ENCODE measurements around the gene KRT34. TPM values are rescaled to one million over a fixed set of nuclear protein-coding genes. Genes with fewer than 3 reads are reported as not detected.
"Not testable (repeated sequence)": the region's sequence is repeated elsewhere in the genome, so short reads cannot be mapped to it uniquely, and the experiment has no call there.

The KRT34 gene
- total RNA-seq, 1 donor from 2014 or later: not detected

DNA sequence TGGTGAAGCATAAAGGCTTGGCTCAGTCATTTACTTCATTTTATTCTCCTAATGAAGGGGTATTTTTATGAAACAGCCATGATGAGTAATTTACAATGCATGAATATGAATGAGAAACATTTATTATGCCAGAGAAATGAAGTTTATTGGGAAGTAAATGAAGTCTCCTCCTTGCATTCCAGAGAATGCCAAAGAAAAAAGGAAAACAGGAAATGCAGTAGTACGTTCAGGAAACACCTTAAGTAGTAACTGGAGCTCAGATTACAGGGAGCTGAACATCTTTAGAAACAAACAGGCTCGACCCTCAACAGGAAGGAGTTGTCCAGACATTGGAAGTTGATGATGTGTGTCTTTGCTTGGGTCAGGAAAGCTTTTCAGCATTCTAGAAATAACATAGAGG lies 4.6 kb downstream of the KRT34 start:
- DNase-seq (ENCODE audit: low spot score): no peak
- intact Hi-C loops (cut with DNase I): no loop called here

DNA sequence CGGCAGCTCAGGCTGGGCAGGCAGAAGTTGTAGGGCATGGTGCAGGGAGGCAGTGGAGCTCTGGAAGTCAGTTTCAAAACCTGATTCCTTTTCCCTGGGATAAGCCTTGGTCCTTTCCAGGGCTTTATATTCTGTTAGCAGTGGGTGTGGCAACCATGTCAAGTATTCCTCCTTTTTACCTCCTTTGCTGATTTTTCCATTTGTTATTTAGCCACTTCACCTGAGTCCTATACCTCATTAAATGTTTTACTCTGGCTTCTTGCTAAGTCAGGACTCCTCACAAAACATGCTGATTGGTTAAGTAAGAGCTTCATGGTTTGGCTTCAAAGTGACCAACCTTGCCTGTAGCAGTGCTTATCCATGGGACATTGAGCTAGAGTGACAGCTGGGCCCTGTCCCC lies 12.4 kb downstream of the KRT34 start, which contains the start of gene KRT33B:
KRT33B (minus strand) TSS at position 101 of the 400 bp plus-strand sequence; CDS start at position 38, 63 bp downstream.
- intact Hi-C loops (cut with DNase I): no loop called here
- no peak for DNase-seq (ENCODE audit: low spot score)

DNA sequence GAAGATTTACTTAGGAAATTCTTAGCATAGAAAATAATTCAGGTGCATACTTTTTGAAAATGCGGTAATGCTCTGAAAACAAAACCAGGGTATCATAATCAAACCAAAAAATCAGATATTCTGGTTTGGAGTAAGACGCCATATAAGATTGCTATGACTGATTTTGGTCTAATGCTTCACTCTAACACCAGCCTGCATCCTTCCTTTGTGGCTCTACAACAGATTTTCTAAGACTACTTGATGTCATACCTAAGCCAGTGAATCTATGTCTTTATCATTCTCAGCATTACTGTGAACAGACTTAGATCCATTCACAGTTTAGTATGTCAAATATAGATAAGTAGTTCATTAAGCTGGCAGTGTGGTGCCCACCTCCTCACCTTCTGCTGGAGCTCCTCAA lies 13.1 kb downstream of the KRT34 start:
- DNase-seq (ENCODE audit: low spot score): no peak
- intact Hi-C loops (cut with DNase I): no loop called here

DNA sequence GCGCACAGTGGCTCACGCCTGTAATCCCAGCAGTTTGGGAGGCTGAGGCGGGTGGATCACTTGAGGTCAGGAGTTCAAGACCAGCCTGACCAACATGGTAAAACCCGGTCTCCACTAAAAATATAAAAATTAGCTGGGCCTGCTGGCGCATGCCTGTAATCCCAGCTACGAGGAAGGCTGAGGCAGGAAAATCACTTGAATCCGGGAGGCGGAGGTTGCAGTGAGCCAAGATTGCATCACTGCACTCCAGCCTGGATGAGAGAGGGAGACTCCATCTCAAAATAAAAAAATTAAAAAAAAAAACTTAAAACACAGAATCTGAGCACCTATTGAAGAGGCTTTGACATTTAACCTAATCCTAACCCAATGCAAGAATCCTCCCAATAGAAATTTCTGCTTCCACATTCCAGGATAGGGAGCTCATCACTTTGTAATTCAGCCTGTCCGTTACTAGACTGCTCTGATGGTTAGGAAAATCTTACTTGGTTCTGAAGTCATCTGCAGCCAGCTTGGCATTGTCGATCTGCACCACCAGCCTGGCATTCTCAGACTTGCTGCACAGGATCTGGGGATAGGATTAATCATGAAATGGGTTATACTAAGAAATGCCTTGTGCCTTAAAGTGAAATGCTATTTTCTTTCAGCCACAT lies 14.6 kb downstream of the KRT34 start:
- no peak for DNase-seq (ENCODE audit: low spot score)
- intact Hi-C loops (cut with DNase I): no loop called here

DNA sequence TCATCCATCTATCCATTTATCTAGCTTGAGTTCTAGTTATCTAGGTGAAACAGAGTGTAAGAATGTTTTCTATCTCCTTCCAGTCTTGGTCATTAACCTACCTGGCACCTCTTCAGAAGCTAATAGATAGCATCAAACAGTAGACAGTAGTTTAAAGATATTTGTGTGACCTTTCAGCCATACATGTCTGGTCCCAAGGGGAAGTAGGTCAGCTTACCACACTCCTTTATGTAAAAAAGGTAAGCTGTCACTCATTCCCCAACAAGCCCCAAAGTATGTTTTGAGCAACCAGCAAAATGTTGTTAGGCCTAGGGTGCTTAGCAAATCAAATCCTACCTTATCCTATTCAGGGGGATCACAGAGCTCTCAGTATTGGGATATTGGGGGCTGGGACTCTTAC lies 16.0 kb downstream of the KRT34 start:
- DNase-seq (ENCODE audit: low spot score): no peak
- intact Hi-C loops (cut with DNase I): no loop called here

DNA sequence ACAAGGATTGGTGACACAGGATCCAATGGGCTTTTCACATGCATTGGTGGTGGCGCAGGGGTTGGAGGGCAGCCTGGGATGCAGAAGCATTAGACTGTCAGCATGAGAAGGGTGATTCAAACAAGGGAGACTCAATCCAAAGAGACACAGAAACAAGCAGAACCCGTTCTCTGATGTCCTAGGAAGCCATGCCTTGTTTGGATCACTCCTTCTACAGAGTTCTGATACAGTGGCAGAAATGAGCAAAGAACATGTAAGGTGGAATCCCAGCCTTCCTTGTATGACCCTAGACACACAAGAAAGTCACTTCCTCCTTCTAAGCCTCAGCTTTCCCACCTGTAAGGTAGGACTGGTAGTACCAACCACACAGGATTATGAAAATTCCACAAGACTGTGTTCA lies 18.2 kb downstream of the KRT34 start:
- DNase-seq (ENCODE audit: low spot score): no peak
- intact Hi-C loops (cut with DNase I): no loop called here

DNA sequence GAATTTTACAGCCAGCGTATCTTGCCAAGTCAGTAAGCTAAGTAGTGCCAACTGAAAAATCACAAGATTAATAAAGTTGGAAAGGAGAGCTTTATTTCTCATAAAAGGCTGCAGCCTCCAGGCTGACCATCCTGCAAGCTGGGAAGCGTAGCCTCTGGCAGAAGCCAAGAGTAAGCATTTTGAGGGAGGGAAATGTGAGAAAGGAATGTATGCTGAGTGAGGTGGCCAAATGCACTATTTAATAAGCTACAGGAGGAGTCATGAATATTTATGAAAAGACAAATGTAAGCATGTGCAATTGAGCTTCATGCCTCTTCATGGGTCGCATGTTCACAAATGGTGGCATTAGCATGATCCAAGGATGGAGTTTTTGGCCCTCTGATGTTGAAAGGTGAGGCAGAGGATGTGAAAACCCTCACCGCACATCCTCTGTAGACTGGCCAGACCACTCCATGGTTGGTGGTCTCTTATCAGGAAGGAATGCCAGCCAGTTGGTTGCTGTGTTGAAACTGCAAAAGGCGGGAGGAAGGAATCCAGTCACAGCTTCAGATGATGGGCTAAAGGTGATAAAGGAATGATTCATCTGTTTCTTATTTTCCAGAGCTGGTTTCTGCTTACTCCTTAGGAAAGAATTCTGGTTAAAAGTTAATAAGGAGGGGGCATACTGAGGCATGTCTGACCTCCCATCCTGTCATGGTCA lies 21.7 kb downstream of the KRT34 start:
- DNase-seq (ENCODE audit: low spot score): no peak
- intact Hi-C loops (cut with DNase I): no loop called here

DNA sequence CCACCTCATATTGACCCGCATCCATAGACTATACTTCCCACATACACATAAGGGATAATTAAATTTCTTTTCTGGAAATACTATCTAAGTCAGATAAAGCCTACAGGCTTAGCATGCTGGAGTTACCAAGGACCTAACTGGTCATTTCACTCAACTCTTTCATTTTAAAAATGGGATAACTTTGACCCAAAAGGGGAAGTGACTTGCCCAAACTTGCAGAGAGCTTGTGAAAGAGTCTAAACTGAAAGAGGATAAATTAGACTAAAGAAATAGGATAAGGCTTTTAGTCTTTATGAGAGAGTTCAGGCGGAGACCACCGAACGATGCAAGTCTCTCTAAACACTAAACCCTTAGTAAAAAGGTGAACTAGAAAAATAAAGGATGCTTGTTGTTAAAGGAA lies 27.6 kb downstream of the KRT34 start:
- intact Hi-C loops (cut with DNase I): no loop called here
- DNase-seq (ENCODE audit: low spot score): no peak

DNA sequence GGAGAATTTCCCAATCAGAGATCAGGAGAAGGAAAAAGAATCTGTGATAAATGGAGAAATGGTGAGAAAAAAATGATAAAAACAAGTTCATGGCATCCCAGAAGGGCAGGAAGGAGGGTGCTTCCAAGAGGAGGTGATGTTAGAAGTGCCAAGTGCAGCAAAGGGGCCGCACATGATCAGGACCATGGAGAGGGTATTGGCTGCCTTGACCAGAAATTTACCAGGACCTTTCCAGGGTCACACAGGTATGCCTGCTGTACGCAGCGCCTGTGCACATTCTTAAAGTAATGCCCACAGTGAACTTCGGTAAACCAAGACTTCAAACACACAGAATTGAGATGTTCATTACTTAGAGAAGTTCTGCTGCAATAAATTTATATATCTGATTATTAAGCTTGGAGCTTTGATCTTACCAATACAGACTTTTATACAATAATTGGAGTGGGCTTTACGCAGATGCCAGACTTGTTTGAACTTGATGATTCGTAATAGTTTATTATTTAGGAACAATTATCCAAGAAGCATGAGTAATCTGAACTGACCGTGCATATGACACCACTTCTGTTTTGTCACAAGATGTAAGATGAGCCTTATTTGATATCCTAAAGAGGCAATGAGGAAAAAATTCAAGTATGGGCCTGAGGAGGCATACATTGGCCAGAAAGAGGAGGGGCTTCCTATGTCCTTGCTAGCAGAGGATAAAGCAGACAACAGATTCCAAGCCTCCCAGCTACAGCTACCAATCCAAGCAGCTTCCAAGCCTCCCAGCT lies 29.3 kb downstream of the KRT34 start:
- intact Hi-C loops (cut with DNase I): no loop called here
- DNase-seq (ENCODE audit: low spot score): no peak

DNA sequence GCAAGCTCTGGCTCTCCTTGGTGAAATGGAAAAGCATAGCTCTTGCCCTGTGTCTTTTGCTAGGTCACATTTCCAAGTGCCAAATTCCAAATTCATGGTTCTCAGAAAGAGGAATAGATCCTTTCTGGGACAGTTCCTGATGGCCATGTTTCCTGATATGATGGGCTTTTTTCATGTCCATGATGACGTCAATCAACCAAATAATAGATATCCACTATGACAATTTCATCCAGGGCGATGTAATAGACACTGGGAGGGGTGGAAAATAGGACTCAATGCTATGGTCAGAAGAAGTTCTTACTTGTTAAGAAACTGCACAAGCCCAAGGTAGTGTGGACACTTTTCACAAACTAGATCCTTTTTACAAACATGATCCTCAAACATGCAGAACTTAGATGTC lies 30.9 kb downstream of the KRT34 start:
- DNase-seq (ENCODE audit: low spot score): no peak
- intact Hi-C loops (cut with DNase I): no loop called here

DNA sequence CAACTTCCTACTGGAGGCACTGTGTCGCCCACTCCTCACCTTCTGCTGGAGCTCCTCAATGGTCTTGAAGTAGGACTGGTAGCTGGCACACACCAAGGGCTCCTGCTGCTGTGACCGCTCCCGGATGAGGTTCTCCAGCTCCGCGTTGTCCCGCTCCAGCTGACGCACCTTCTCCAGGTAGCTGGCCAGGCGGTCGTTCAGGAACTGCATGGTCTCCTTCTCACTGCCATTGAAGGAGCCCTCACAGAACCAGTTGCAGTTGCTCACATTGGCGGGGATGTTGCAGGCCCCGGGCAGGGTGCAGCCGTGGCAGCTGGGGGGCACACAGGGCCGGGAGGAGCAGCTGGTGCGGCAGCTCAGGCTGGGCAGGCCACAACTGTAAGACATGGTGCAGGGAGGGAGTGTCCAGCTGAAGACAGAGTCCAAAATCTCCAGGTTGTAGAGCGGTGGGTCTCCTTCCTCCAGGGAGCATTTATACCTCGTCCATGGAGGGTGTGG lies 31.7 kb downstream of the KRT34 start, which contains the start of gene KRT33A:
KRT33A (minus strand) TSS at position 448 of the 498 bp plus-strand sequence; CDS start at position 387, 61 bp downstream.
- intact Hi-C loops (cut with DNase I); DNase-seq (ENCODE audit: low spot score): not testable (repeated sequence)

DNA sequence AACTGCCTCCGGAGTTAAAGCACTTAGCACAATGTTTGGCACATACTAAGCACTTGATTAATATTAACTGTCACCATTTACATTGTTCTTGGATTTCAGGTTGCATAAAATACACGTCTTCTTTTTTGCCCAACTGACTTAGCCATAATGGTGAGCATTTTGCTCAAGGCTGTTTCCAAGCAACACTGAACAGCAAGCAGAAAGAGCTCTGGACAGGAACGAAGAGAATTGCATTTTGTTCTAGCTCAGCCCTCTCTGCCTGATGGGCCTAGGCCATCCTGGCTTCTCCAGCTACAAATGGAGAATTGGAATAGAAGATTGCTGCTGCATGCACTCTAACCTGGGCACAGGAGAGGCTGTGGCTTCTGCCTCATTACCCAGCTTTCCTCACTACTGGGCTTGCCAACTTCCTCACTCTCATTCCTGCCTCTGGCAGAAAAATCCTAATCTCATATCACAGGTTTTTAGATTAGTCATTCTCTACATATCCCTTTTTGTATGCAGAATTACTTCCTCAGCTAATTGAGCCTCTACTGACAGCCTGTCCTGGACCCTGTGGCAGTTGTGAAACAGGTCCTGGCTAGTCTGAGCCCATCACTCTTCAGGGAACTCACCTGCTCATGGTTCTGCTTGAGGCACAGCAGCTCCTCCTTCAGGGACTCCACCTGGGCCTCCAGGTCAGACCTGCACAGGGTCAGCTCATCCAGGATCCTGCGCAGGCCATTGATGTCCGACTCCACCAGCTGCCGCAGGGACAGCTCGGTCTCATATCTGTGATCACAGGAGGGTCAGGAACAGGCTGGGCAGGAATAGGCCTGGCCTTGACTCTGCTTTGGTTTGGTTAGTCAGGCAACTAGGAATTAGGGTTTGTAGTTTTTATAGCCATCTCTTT lies 34.0 kb downstream of the KRT34 start:
- no peak for DNase-seq (ENCODE audit: low spot score)
- intact Hi-C loops (cut with DNase I): no loop called here

DNA sequence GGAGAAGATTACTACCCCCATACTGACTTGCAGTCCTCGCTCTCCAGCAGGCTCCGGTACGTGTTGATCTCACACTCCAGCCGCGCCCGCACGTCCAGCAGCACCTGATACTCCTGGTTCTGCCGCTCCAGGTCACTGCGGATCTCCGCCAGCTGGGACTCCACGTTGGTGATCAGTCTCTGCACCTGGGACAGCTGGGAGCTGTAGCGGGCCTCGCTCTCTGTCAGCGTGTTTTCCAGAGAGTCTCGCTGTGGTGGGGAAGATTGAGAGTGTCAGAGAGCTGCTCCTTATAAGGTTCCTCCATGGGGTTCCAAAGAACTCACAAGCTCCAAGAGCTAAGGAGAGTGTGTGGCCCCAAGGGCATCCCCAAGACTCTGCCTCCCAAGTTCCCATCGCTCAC lies 35.7 kb downstream of the KRT34 start:
- intact Hi-C loops (cut with DNase I); DNase-seq (ENCODE audit: low spot score): not testable (repeated sequence)

DNA sequence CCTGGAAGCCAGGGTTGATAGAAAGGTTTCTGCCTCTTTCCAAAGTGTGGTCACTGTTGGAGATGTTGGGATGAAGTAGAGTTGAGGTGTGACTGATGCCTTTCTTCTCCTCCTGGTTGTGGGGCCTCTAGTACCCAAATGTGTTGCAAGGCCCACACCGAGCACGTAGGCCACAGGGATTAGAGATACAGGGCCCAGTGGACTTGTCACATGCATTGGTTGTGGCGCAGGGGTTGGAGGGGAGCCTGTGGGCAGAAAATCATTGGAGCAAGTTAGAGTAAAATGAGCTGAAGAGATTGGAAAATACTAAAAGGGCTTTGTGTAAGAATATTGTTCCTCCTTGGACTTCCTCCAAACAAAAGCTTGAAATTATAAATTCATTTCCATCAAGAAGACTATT lies 36.1 kb downstream of the KRT34 start:
- no peak for DNase-seq (ENCODE audit: low spot score)
- intact Hi-C loops (cut with DNase I): no loop called here

DNA sequence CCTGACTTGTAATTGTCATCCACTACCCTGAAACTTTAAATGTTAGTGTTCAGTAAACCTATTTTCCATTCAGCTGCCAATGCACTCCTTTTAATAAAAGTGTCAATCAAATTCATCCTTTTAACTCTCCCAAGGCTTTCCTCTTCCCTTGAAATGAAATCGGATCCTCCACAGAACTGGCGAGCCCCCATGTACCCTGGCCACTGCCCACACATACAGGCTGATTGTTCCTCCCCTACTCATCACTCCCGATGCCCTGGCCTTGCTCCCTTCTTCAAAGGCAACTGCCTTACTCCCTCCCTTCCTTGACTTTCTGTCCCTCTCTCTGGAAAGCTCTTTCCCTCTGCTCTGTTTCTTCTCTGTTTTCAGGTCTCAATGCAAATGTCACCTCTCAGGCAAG lies 39.1 kb downstream of the KRT34 start:
- DNase-seq (ENCODE audit: low spot score): no peak

DNA sequence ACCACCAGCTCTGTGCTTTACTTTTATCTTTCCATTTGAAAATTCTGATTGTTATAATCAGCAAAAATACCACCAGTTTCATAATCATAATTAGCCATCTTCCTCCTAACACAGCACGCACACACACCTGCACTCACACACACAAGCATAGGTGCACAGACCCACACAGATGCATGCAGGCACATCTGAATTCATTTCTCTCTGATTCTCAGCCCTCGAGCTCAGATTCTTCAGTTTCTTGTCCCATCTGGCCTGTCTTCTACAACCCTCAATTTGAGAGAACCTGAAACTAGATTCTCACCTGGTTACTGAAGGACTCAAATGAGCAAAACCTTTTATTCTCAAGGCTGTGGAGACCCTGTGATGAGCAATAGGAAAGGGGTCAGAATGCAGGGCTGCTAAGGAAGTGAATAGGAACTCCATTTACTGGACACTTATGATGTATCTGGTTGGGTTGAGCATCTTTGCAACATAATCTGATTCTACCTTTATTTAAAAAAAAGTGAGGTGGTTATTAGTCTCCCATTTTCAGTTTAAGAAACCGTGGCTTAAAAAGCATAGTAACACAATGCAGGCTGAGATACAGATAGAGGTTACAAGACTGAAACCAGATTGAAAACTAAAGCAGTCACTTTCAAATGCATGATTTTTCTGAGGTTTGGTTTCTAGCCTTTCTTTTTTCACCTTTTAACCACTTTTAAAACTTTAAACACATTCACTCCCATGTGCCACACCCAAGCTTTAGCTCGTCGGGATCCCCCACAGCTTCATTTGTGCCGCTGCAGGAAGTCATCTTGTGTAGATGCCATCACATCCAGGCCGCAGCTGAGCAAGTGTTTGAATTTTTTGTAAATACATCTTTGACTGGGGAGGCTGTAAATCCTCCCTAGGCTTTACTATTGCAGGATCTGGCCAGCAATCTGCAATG lies 40.9 kb downstream of the KRT34 start:
- intact Hi-C loops (cut with DNase I): no loop called here

More for the DNA sequence above, 39.1 kb downstream of the KRT34 start:
- intact Hi-C loops (cut with DNase I): no loop called here

DNA sequence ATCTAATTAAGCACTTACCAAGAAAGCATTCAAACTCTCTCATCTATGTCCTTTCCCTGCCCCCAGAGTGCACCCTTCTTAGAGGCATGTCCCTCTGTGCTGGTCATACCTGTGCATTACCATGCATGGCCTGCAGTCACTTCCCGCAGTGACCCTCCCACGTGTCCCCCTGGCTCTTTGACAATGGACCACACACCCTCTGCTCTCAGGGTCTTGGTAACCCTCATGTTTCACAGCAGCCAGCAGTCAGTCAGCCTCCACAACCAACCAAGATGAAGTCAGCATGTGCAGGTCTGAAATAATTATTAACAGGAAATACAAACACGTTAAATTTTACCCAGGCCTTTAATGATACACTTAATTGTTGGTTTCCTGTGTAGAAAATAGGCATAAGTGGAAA lies 41.6 kb downstream of the KRT34 start:
- intact Hi-C loops (cut with DNase I): no loop called here
- no peak for DNase-seq (ENCODE audit: low spot score)

More for the DNA sequence above, 40.9 kb downstream of the KRT34 start:
- no peak for DNase-seq (ENCODE audit: low spot score)

DNA sequence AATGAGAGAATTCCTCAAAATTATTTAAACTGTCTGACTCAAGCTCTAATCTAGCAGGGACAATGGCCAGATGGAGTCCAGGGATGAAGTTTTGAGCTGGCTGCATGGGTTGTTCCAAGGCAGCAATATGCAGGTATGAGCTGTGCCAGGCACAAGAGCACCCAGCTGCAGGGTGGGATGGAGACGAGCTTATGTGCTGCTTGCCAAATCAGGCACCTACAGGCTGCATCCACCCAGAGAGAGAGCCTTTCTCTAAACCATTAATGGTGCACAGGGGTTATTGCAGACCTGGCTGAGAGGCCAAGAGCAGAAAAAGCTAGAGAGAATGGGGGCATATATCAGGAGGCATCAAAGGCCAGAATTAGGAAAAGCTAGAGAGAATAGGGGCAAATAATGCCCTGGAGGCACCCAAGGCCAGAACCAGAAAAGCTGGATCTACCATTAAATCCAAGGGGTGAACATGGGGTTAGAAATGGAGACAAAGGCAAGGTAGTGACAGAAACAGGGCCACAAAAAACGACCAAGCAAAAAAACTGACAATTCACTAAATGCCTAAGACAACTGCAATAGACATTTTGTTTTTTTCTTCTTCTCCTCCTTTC lies 42.4 kb downstream of the KRT34 start:
- intact Hi-C loops (cut with DNase I): no loop called here
- no peak for DNase-seq (ENCODE audit: low spot score)
